ENCODE data around the gene TMC6. TPM values are rescaled to one million over a fixed set of nuclear protein-coding genes. Genes with fewer than 3 reads are reported as not detected.
"Not testable (repeated sequence)": the region's sequence is repeated elsewhere in the genome, so short reads cannot be mapped to it uniquely, and the experiment has no call there.

TMC6 gene
- total and polyA plus RNA-seq, 2 donors: 19.5 to 23.4 TPM

GRCh38 chr17:78144147-78144719 lies 15.7 kb upstream of the TMC6 start:
- Histone ChIP-seq H3K36me3 (ENCODE audit: insufficient read depth) (no peaks in the 10 kb centered on the region), H3K4me1 (ENCODE audit: insufficient read depth) (no peaks in the 10 kb centered on the region), H3K27ac (ENCODE audit: low read depth) (peak overlapping the region; percentile 47), H3K4me3 (ENCODE audit: low read depth, low read length) (no peak overlapping the region)
- 49% methylated on average over 11 of the region's 11 CpGs for WGBS
- no peak for DNase-seq (ENCODE audit: extremely low spot score)

DNA sequence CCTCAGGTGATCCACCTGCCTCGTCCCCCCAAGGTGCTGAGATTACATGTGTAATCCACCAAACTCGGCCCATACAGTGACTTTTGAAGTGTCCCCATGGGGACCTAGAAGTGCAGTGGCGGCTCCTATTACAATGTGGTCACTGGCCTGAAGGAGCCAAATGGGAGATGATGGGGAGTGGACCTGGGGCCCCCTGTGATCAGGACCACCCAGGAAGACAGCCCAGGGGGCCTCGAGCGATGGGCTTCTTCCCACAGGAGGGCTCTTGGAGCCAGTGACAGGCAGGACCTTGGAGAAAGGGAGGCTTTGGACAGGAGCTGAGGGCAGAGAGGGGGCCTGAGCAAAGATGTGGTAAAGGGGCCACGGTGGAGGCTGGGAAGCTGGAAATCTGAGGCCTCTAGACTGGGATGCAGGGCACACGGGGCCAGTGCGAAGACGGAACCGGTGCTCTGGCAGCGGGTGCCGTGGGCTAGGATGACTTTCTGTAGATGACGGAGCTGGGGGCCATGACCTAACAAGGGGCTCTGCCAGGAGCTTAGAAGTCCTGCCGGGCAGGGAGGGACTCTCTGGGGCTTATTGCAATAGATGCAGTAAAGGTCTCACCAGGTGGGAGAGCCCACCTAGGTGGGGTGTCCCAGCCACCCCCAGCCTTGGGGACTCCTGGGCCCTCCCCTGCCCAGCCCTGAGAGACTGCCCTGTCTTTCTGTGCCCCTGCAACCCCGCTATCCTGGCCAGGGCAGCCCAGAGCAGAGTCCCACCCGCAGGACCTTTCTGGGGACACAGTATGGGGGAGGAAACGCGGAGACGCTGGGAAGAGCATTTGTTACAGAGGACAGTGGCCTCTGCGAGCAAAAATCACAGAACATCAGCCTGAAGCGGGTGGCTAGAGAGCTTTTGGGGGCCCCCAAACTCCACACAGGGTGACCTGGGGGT lies 14.9 kb upstream of the TMC6 start:
- H3K4me1 ChIP-seq (ENCODE audit: insufficient read depth): no peaks in the 10 kb centered on the region
- WGBS: 92% methylated on average over 21 of the region's 21 CpGs

GRCh38 chr17:78142119-78142861 lies 13.7 kb upstream of the TMC6 start:
- Histone ChIP-seq H3K4me1 (ENCODE audit: insufficient read depth) (no peaks in the 10 kb centered on the region), H3K4me3 (ENCODE audit: low read depth, low read length) (no peak overlapping the region), H3K27ac (ENCODE audit: low read depth) (no peak overlapping the region), H3K36me3 (ENCODE audit: insufficient read depth) (no peaks in the 10 kb centered on the region)
- WGBS: 74% methylated on average over 16 of the region's 16 CpGs
- no peak for DNase-seq (ENCODE audit: extremely low spot score)

More for the DNA sequence above, 14.9 kb upstream of the TMC6 start:
- Histone ChIP-seq H3K4me3 (ENCODE audit: low read depth, low read length) (no peak overlapping the region), H3K36me3 (ENCODE audit: insufficient read depth) (no peaks in the 10 kb centered on the region), H3K27ac (ENCODE audit: low read depth) (no peak overlapping the region)
- DNase-seq (ENCODE audit: extremely low spot score): no peak

- Histone ChIP-seq H3K4me1 (ENCODE audit: insufficient read depth) (no peaks in the 10 kb centered on the region), H3K4me3 (ENCODE audit: low read depth, low read length) (no peak overlapping the region), H3K36me3 (ENCODE audit: insufficient read depth) (no peaks in the 10 kb centered on the region), H3K27ac (ENCODE audit: low read depth) (no peak overlapping the region)
- WGBS: 82% methylated on average over 20 of the region's 20 CpGs
- no peak for DNase-seq (ENCODE audit: extremely low spot score)
Observed at GRCh38 chr17:78141437-78142118, 13.0 kb upstream of the TMC6 start.

DNA sequence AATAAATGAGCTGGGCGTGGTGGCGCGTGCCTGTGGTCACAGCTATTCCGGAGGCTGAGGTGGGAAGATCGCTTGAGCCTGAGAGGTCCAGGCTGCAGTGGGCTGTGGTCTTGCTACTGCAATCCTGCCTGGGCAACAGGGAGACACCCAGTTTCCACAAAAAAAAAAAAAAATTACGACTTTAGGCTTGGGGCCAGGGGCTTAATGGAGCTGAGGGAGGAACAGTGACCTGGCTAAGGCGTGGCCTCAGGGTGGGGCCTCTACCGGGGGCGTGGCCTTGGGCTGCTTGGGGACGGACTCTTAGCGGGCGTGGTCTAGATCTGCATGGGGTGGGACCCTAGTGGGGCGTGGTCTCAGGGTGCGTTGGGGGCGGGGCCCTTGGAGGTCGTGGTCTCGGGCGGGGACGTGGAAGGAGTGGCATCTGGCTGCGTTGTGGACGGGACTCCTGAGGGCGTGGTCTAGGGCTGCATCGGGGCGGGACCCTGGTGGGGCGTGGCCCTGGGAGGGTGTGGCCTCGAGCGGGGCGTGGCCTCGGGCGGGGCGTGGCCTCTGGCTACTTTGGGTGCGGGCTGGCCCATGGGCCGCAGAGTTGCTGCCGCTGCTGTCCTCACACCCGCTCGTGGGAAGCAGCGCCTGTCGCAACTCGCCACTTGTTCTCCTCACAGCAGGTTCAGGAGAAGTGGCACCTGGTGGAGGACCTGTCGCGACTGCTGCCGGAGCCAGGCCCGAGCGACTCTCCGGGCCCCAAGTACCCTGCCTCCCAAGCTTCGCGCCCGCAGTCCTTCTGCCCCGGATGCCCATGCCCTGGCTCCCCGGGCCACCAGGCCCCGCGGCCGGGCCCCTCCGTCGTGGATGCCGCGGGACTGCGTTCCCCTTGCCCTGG lies 11.9 kb upstream of the TMC6 start:
- DNase-seq (ENCODE audit: extremely low spot score): peak; percentile 70
- no peak overlapping the region for H3K4me3 ChIP-seq (ENCODE audit: low read depth, low read length)
- H3K4me1 ChIP-seq (ENCODE audit: insufficient read depth): no peaks in the 10 kb centered on the region
- no peak overlapping the region for H3K27ac ChIP-seq (ENCODE audit: low read depth)
- 33% methylated on average over 58 of the region's 58 CpGs for WGBS
- H3K36me3 ChIP-seq (ENCODE audit: insufficient read depth): no peaks in the 10 kb centered on the region

- not testable (repeated sequence) for H3K4me1 ChIP-seq (ENCODE audit: insufficient read depth); DNase-seq (ENCODE audit: extremely low spot score); H3K27ac ChIP-seq (ENCODE audit: low read depth); H3K36me3 ChIP-seq (ENCODE audit: insufficient read depth); H3K4me3 ChIP-seq (ENCODE audit: low read depth, low read length)
- 91% methylated on average over 12 of the region's 12 CpGs for WGBS
Observed at GRCh38 chr17:78139861-78140168, 11.3 kb upstream of the TMC6 start.

- no peak overlapping the region for H3K4me3 ChIP-seq (ENCODE audit: low read depth, low read length)
- no peaks in the 10 kb centered on the region for H3K36me3 ChIP-seq (ENCODE audit: insufficient read depth)
- 87% methylated on average over 17 of the region's 17 CpGs for WGBS
- DNase-seq (ENCODE audit: extremely low spot score): no peak
- no peaks in the 10 kb centered on the region for H3K4me1 ChIP-seq (ENCODE audit: insufficient read depth)
- H3K27ac ChIP-seq (ENCODE audit: low read depth): no peak overlapping the region
Observed at GRCh38 chr17:78138204-78139060, 9.9 kb upstream of the TMC6 start.

DNA sequence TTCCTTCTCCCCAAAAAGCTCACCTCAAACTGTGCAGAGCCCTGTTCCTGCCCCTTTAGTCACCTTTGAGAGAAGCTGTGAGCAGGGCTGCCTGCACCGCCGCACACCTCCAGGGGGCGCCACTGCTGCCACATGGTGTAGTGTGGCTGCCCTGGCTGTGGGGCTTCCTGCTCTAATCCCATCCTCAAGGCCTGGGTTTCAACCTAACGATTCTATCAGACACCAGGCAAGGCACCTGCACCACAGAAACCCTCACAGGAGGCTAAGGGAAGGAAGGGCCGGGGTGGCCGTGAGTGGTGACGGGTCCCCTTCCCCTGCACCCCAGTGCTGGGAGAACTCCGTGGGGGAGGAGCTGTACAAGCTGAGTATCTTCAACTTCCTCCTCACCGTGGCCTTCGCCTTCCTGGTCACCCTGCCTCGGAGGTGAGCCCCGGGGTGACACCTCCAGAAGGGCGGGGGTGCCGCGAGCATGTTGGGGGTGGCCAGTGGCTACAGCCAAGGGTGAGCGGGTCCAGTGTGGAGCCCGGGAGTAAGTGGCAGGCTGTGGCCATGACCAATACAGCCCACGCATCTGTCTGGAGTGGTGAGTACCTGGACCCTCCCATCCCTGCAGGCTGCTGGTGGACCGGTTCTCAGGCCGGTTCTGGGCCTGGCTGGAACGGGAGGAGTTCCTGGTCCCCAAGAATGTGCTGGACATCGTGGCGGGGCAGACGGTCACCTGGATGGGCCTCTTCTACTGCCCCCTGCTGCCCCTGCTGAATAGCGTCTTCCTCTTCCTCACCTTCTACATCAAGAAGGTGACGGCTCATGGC lies 9.0 kb upstream of the TMC6 start:
- 70% methylated on average over 26 of the region's 26 CpGs for WGBS
- H3K27ac ChIP-seq (ENCODE audit: low read depth): no peak overlapping the region
- H3K4me3 ChIP-seq (ENCODE audit: low read depth, low read length): no peak overlapping the region
- DNase-seq (ENCODE audit: extremely low spot score): no peak
- no peaks in the 10 kb centered on the region for H3K4me1 ChIP-seq (ENCODE audit: insufficient read depth)
- H3K36me3 ChIP-seq (ENCODE audit: insufficient read depth): no peaks in the 10 kb centered on the region

- Histone ChIP-seq H3K4me1 (ENCODE audit: insufficient read depth) (no peaks in the 10 kb centered on the region), H3K4me3 (ENCODE audit: low read depth, low read length) (no peak overlapping the region), H3K27ac (ENCODE audit: low read depth) (no peak overlapping the region), H3K36me3 (ENCODE audit: insufficient read depth) (no peaks in the 10 kb centered on the region)
- WGBS: 95% methylated on average over 9 of the region's 9 CpGs
- no peak for DNase-seq (ENCODE audit: extremely low spot score)
Observed at GRCh38 chr17:78135858-78136500, 7.4 kb upstream of the TMC6 start.

- 81% methylated on average over 9 of the region's 9 CpGs for WGBS
- no peaks in the 10 kb centered on the region for H3K36me3 ChIP-seq (ENCODE audit: insufficient read depth)
Observed at GRCh38 chr17:78134899-78135385, 6.4 kb upstream of the TMC6 start.

More at GRCh38 chr17:78134899-78135385, 6.4 kb upstream of the TMC6 start:
- DNase-seq (ENCODE audit: extremely low spot score): no peak
- no peak overlapping the region for H3K27ac ChIP-seq (ENCODE audit: low read depth)
- no peak overlapping the region for H3K4me3 ChIP-seq (ENCODE audit: low read depth, low read length)
- H3K4me1 ChIP-seq (ENCODE audit: insufficient read depth): no peaks in the 10 kb centered on the region
